Liver (tissue), 3 donors: ENCODE results near the gene BNC2.

Experiments used
- EGR1 ChIP-seq, 2 donors: IDR thresholded peaks; 2 replicates each; pipeline ENCODE4 v1.6.1; 2016 to 2018; ENCODE audit warnings: antibody characterized with exemption in 2 of 2, low read depth in 2 of 2
- HNF4A ChIP-seq, 2 donors: conservative IDR thresholded peaks; 2 replicates each; pipeline ENCODE4 v1.6.1; 2016; ENCODE audit warnings: antibody characterized with exemption in 2 of 2, mild to moderate bottlenecking in 2 of 2
- HNF4G ChIP-seq: IDR thresholded peaks from 2 replicates; pipeline ENCODE4 v1.6.1; 2016; ENCODE audit warnings: antibody characterized with exemption
- JUND ChIP-seq, 2 donors: IDR thresholded peaks; 2 replicates each; pipeline ENCODE4 v1.6.1; 2016; ENCODE audit warnings: antibody characterized with exemption in 2 of 2
- RAD21 ChIP-seq, 2 donors: IDR thresholded peaks; 2 replicates each; pipeline ENCODE4 v1.6.1; 2016; ENCODE audit warnings: antibody characterized with exemption in 2 of 2, mild to moderate bottlenecking in 2 of 2
- RXRA ChIP-seq, 2 donors: IDR thresholded peaks; 2 replicates each; pipeline ENCODE4 v1.6.1; 2017 to 2018; ENCODE audit warnings: antibody characterized with exemption in 2 of 2, mild to moderate bottlenecking in 1 of 2
- SP1 ChIP-seq: IDR thresholded peaks from 2 replicates; pipeline ENCODE4 v1.6.1; 2018; ENCODE audit warnings: antibody characterized with exemption, mild to moderate bottlenecking
- TF ChIP-seq, protein P1 (sequence below): fragments of 150-350 bp; IDR thresholded peaks from 2 replicates; pipeline ENCODE4 v1.5.1; 2017; ENCODE audit warnings: improper control_type of control experiment, low read depth, low read length; ENCODE audit not compliant: missing input control
- TF ChIP-seq, protein P2 (sequence below): IDR thresholded peaks from 2 replicates; pipeline ENCODE4 v1.6.1; 2016; ENCODE audit warnings: antibody characterized with exemption
- donor health status: healthy.
- donor health status: healthy.

DNA sequence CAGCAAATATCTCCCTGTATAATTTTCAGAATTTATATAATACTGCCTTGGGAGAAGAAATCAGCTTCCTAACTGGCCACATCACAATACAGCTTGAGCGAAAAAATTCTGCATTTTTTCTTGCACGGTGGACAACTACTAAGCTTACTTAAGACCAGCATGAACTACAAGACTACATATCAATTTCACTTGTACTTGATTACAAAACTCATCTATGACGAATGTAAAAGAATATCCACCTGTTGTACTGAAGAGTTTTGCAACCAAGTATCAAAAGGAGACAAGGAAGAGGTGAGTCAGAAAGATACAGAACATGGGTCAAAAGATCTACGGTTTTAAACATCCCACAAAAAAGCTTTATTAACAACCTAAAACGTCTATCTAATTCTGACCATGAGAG is 279.4 kb downstream of the BNC2 start:
- TF ChIP-seq, protein P1, sequence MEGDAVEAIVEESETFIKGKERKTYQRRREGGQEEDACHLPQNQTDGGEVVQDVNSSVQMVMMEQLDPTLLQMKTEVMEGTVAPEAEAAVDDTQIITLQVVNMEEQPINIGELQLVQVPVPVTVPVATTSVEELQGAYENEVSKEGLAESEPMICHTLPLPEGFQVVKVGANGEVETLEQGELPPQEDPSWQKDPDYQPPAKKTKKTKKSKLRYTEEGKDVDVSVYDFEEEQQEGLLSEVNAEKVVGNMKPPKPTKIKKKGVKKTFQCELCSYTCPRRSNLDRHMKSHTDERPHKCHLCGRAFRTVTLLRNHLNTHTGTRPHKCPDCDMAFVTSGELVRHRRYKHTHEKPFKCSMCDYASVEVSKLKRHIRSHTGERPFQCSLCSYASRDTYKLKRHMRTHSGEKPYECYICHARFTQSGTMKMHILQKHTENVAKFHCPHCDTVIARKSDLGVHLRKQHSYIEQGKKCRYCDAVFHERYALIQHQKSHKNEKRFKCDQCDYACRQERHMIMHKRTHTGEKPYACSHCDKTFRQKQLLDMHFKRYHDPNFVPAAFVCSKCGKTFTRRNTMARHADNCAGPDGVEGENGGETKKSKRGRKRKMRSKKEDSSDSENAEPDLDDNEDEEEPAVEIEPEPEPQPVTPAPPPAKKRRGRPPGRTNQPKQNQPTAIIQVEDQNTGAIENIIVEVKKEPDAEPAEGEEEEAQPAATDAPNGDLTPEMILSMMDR, result no peak
- no peak for TF ChIP-seq SP1
- TF ChIP-seq EGR1 (IDR thresholded peaks at IDR 0.05; ENCODE audit: low read depth in 2 of 2), result no peak
- no peak for TF ChIP-seq RAD21 (IDR thresholded peaks at IDR 0.05)
- TF ChIP-seq JUND (IDR thresholded peaks at IDR 0.05), result no peak
- TF ChIP-seq RXRA (IDR thresholded peaks at IDR 0.05), result no peak
- TF ChIP-seq, protein P2, sequence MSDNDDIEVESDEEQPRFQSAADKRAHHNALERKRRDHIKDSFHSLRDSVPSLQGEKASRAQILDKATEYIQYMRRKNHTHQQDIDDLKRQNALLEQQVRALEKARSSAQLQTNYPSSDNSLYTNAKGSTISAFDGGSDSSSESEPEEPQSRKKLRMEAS, result no peak
- TF ChIP-seq HNF4A (conservative IDR thresholded peaks at IDR 0.05), result no peak
- no peak for TF ChIP-seq HNF4G
